ENCODE results near the gene EDN1.
A peak's percentile ranks its signal among the peaks of the same experiment; 100 is the strongest.

The EDN1 gene

GRCh38 chr6:12270551-12271230 is 19.5 kb upstream of the EDN1 start:
- DNase-seq (ENCODE audit: low read depth) = no peak

- DNase-seq (ENCODE audit: low read depth) = no peak
Measured at GRCh38 chr6:12271594-12271993, 18.6 kb upstream of the EDN1 start.

- no peak for DNase-seq (ENCODE audit: low read depth)
Measured at GRCh38 chr6:12271997-12272396, 18.2 kb upstream of the EDN1 start.

- DNase-seq (ENCODE audit: low read depth) = no peak
Measured at GRCh38 chr6:12275107-12275506, 15.1 kb upstream of the EDN1 start.

GRCh38 chr6:12276930-12277315 is 13.2 kb upstream of the EDN1 start:
- DNase-seq (ENCODE audit: low read depth) = no peak

GRCh38 chr6:12277386-12277785 is 12.8 kb upstream of the EDN1 start:
- no peak for DNase-seq (ENCODE audit: low read depth)

- DNase-seq (ENCODE audit: low read depth) = no peak
Measured at GRCh38 chr6:12278915-12279314, 11.2 kb upstream of the EDN1 start.

- no peak for DNase-seq (ENCODE audit: low read depth)
Measured at GRCh38 chr6:12279322-12280091, 10.7 kb upstream of the EDN1 start.

- DNase-seq (ENCODE audit: low read depth) = no peak
Measured at GRCh38 chr6:12280458-12280857, 9.7 kb upstream of the EDN1 start.

- no peak for DNase-seq (ENCODE audit: low read depth)
Measured at GRCh38 chr6:12280902-12281301, 9.3 kb upstream of the EDN1 start.

- DNase-seq (ENCODE audit: low read depth) = no peak
Measured at GRCh38 chr6:12283904-12284303, 6.3 kb upstream of the EDN1 start.

GRCh38 chr6:12286373-12287110 is 3.6 kb upstream of the EDN1 start:
- no peak for DNase-seq (ENCODE audit: low read depth)

- DNase-seq (ENCODE audit: low read depth) = no peak
Measured at GRCh38 chr6:12288211-12288618, 1.9 kb upstream of the EDN1 start.

GRCh38 chr6:12288914-12289313 is 1.2 kb upstream of the EDN1 start:
- no peak for DNase-seq (ENCODE audit: low read depth)

- DNase-seq (ENCODE audit: low read depth) = peak; percentile 7
Measured at GRCh38 chr6:12289365-12289919, 719 bp upstream of the EDN1 start.

- no peak for DNase-seq (ENCODE audit: low read depth)
Measured at GRCh38 chr6:12291071-12291838, 1.1 kb downstream of the EDN1 start.

GRCh38 chr6:12291839-12292604 is 1.9 kb downstream of the EDN1 start:
- DNase-seq (ENCODE audit: low read depth) = no peak

- no peak for DNase-seq (ENCODE audit: low read depth)
Measured at GRCh38 chr6:12293235-12293930, 3.2 kb downstream of the EDN1 start.

- DNase-seq (ENCODE audit: low read depth) = no peak
Measured at GRCh38 chr6:12293931-12294807, 4.0 kb downstream of the EDN1 start.
